Neutrophil (primary cell): ENCODE results near the gene RALGDS.

Experiments
- H3K27ac ChIP-seq: fragments of 200-600 bp; sonication (generic); 2 replicates; pipeline ENCODE4 v1.5.1; 2016; ENCODE audit warnings: mild to moderate bottlenecking, moderate library complexity
- H3K27me3 ChIP-seq: fragments of 200-600 bp; sonication (generic); 2 replicates; pipeline ENCODE4 v1.6.0; 2016; ENCODE audit warnings: mild to moderate bottlenecking
- H3K36me3 ChIP-seq: fragments of 200-600 bp; sonication (generic); 2 replicates; pipeline ENCODE4 v1.5.1; 2017
- H3K4me1 ChIP-seq, 2 experiments: fragments of 200-600 bp in 1 of 2; sonication (generic) in 1 of 2; 1 replicate in 1 of 2; 2 replicates in 1 of 2; pipeline versions ENCODE4 v1.5.1 to v1.6.1; 2013 to 2016; ENCODE audit warnings: low read depth in 1 of 2, low read length in 1 of 2, mild to moderate bottlenecking in 1 of 2, moderate library complexity in 1 of 2; ENCODE audit not compliant: control insufficient read depth in 1 of 2, insufficient read depth in 1 of 2
- H3K4me3 ChIP-seq, 2 experiments: fragments of 200-600 bp in 1 of 2; sonication (generic) in 1 of 2; 1 replicate in 1 of 2; 2 replicates in 1 of 2; pipeline ENCODE4 v1.5.1; 2013 to 2016; ENCODE audit warnings: low read depth in 1 of 2, low read length in 1 of 2, mild to moderate bottlenecking in 1 of 2, moderate library complexity in 1 of 2
- H3K9me3 ChIP-seq: fragments of 200-600 bp; sonication (generic); 2 replicates; pipeline ENCODE4 v1.5.1; 2016
- TF ChIP-seq, protein P1 (sequence below): fragments of 200-600 bp; sonication (generic); IDR thresholded peaks from 2 replicates; pipeline ENCODE4 v1.5.1; 2016; ENCODE audit warnings: antibody characterized with exemption

RALGDS gene

DNA sequence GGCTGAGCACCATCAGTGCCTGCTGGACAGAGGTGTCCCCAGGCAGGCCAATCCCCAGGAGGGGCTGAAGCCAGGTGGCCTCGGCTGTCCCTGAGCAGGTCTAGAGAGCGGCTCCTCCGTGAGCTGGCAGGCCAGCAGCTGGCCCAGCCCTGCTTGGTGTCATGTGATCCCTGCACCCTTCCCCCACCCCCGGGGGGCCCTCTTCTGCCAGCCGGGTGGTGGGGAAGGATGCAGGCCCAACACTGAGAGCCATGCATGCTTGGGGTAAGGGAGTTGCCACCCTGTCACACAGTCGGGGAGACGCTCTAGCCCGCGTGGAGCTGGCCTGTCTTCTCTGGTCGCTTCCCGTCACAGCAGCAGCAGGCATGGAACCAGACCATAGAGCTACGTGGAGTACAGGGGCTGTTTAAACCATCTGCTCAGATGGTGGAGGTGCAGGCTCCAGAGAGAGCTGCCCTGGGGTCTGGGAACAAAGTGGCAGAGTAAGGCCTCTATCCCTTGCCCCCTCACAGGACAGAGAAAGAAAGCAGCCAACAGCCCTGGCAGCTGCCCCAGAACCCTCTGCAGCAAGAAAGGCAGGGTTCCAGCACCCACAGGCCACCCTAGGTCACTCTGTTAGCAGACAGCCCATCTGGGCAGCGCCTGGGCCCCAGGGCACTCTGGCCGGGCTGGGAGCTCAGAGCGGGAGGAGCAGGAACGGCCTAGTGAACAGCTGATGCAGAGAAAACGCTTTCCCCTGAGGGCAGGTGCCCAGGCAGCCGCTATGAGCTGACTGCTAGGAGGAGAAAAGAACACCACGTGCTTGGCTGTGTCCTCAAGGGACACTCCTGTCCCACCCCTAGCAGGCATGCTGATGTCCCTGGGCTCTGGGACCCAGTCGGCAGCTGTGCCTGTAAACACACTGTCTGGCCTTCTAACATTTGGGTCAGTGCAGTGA lies 6.8 kb downstream of the RALGDS start:
- peak overlapping the region; percentile 77 for H3K27ac ChIP-seq
- H3K36me3 ChIP-seq: no peaks in the 10 kb centered on the region
- H3K4me1 ChIP-seq: peaks cover 30% of the 10 kb centered on the region in 2 experiments
- no peak overlapping the region for H3K4me3 ChIP-seq
- H3K27me3 ChIP-seq: peaks cover 83% of the 10 kb centered on the region
- H3K9me3 ChIP-seq: no peaks in the 10 kb centered on the region
- TF ChIP-seq, protein P1, sequence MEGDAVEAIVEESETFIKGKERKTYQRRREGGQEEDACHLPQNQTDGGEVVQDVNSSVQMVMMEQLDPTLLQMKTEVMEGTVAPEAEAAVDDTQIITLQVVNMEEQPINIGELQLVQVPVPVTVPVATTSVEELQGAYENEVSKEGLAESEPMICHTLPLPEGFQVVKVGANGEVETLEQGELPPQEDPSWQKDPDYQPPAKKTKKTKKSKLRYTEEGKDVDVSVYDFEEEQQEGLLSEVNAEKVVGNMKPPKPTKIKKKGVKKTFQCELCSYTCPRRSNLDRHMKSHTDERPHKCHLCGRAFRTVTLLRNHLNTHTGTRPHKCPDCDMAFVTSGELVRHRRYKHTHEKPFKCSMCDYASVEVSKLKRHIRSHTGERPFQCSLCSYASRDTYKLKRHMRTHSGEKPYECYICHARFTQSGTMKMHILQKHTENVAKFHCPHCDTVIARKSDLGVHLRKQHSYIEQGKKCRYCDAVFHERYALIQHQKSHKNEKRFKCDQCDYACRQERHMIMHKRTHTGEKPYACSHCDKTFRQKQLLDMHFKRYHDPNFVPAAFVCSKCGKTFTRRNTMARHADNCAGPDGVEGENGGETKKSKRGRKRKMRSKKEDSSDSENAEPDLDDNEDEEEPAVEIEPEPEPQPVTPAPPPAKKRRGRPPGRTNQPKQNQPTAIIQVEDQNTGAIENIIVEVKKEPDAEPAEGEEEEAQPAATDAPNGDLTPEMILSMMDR: no peak

GRCh38 chr9:133113163-133113948 lies 7.7 kb downstream of the RALGDS start:
- Histone ChIP-seq H3K4me3 (peak overlapping the region; percentile 31 to 40), H3K36me3 (no peaks in the 10 kb centered on the region), H3K4me1 (peaks cover 30% of the 10 kb centered on the region in 2 experiments)

DNA sequence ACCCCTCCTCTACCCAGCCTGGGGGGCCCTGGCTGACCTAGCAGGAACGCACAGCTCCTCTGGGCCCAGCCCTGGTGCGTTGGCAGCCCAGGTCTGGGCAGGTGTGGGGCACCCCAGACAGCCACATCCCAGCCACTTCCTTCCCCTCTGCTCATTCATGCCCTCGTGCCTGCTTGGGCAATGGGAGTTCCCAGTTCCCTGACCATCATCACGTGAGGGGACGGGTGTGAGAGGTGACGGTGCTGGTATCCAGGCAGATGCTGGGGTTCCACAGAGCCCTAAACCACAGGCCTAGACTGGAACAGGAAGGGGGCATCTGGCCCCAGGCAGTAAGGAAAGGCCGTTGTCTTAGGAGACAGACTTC lies 8.4 kb downstream of the RALGDS start:
- Histone ChIP-seq H3K27ac (peak overlapping the region; percentile 77), H3K4me1 (peaks cover 30% of the 10 kb centered on the region in 2 experiments), H3K27me3 (peaks cover 67% of the 10 kb centered on the region), H3K36me3 (no peaks in the 10 kb centered on the region), H3K9me3 (no peaks in the 10 kb centered on the region), H3K4me3 (peak overlapping the region; percentile 31 to 40)
- TF ChIP-seq, protein P1: no peak

More at GRCh38 chr9:133113163-133113948, 7.7 kb downstream of the RALGDS start:
- H3K9me3 ChIP-seq: no peaks in the 10 kb centered on the region
- H3K27ac ChIP-seq: peak overlapping the region; percentile 77
- TF ChIP-seq, protein P1: no peak
- peaks cover 74% of the 10 kb centered on the region for H3K27me3 ChIP-seq

- no peaks in the 10 kb centered on the region for H3K36me3 ChIP-seq
- TF ChIP-seq, protein P1: no peak
- no peaks in the 10 kb centered on the region for H3K9me3 ChIP-seq
- H3K4me3 ChIP-seq: peak overlapping the region; percentile 31 to 40
- H3K27me3 ChIP-seq: peaks cover 61% of the 10 kb centered on the region
- peak overlapping the region; percentile 77 for H3K27ac ChIP-seq
- peaks cover 30% of the 10 kb centered on the region in 2 experiments for H3K4me1 ChIP-seq
Observed at GRCh38 chr9:133111808-133112662, 9.0 kb downstream of the RALGDS start.
